ENCODE measurements around the gene CBR4. TPM values are rescaled to one million over a fixed set of nuclear protein-coding genes. Genes with fewer than 3 reads are reported as not detected.

CBR4 gene
- total RNA-seq, 1 experiment from 2014 or later, result 48.1 TPM

DNA sequence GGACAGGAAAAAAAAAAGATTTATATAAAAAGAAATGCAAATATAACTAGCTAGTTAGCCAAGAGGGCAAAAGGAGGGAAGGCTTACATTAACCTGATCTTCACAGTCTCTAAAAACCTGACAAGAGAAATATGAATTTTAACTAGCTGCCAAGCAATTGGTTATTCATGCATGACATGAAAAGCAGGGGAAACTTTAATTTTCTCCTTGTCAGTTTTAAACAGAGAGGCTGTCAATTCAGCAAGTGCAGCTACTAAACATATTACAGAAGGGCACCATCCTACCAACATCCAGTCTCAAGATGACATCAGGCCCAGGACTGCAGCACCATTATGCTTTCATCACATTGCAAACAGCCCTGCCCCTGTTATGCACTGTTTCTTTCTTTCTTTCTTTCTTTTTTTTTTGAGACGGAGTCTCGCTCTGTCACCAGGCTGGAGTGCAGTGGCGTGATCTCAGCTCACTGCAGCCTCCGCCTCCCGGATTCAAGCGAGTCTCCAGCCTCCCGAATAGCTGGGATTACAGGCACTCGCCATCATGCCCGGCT lies 38.9 kb upstream of the CBR4 start:
- ChIA-PET CTCF (interaction anchor here (0.6 kb wide), 1 partner anchor 162 kb away, joined by 6 read pairs; no protein-coding TSS in a partner anchor), POLR2A (interaction anchor here (0.6 to 0.8 kb wide), 2 partner anchors 39 to 465 kb away, joined by 4 to 5 read pairs; partner anchors contain the start of gene CBR4)
- H3K27ac Mint-ChIP-seq, result no peak overlapping the region
- peaks cover 20% of the 10 kb centered on the region for H3K4me1 Mint-ChIP-seq
- no peak for ATAC-seq
- H3K36me3 Mint-ChIP-seq, result no peaks in the 10 kb centered on the region
- 0 out of 2 replicates have a peak, but pooled peaks cover 2% of the 10 kb centered on the region for H3K27me3 Mint-ChIP-seq (ENCODE audit: low read depth)
- TF ChIP-seq, protein P1, sequence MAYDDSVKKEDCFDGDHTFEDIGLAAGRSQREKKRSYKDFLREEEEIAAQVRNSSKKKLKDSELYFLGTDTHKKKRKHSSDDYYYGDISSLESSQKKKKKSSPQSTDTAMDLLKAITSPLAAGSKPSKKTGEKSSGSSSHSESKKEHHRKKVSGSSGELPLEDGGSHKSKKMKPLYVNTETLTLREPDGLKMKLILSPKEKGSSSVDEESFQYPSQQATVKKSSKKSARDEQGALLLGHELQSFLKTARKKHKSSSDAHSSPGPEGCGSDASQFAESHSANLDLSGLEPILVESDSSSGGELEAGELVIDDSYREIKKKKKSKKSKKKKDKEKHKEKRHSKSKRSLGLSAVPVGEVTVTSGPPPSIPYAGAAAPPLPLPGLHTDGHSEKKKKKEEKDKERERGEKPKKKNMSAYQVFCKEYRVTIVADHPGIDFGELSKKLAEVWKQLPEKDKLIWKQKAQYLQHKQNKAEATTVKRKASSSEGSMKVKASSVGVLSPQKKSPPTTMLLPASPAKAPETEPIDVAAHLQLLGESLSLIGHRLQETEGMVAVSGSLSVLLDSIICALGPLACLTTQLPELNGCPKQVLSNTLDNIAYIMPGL (CRISPR knock-in tag; IDR thresholded peaks at IDR 0.05), result no peak
- TF ChIP-seq SP1 (CRISPR knock-in tag; conservative IDR thresholded peaks at IDR 0.05), result no peak
- TF ChIP-seq JAZF1 (CRISPR knock-in tag; IDR thresholded peaks at IDR 0.05), result no peak
- TF ChIP-seq GRHL2 (CRISPR knock-in tag; IDR thresholded peaks at IDR 0.05; ENCODE audit: insufficient replicate concordance, severe bottlenecking), result no peak
- TF ChIP-seq ZNF138 (CRISPR knock-in tag; conservative IDR thresholded peaks at IDR 0.05), result no peak
- no peak for TF ChIP-seq CREM (CRISPR knock-in tag; IDR thresholded peaks at IDR 0.05)
- no peak for TF ChIP-seq EMX1 (CRISPR knock-in tag; IDR thresholded peaks at IDR 0.05)
- TF ChIP-seq GTF2I (CRISPR knock-in tag; conservative IDR thresholded peaks at IDR 0.05), result no peak
- TF ChIP-seq, protein P2, sequence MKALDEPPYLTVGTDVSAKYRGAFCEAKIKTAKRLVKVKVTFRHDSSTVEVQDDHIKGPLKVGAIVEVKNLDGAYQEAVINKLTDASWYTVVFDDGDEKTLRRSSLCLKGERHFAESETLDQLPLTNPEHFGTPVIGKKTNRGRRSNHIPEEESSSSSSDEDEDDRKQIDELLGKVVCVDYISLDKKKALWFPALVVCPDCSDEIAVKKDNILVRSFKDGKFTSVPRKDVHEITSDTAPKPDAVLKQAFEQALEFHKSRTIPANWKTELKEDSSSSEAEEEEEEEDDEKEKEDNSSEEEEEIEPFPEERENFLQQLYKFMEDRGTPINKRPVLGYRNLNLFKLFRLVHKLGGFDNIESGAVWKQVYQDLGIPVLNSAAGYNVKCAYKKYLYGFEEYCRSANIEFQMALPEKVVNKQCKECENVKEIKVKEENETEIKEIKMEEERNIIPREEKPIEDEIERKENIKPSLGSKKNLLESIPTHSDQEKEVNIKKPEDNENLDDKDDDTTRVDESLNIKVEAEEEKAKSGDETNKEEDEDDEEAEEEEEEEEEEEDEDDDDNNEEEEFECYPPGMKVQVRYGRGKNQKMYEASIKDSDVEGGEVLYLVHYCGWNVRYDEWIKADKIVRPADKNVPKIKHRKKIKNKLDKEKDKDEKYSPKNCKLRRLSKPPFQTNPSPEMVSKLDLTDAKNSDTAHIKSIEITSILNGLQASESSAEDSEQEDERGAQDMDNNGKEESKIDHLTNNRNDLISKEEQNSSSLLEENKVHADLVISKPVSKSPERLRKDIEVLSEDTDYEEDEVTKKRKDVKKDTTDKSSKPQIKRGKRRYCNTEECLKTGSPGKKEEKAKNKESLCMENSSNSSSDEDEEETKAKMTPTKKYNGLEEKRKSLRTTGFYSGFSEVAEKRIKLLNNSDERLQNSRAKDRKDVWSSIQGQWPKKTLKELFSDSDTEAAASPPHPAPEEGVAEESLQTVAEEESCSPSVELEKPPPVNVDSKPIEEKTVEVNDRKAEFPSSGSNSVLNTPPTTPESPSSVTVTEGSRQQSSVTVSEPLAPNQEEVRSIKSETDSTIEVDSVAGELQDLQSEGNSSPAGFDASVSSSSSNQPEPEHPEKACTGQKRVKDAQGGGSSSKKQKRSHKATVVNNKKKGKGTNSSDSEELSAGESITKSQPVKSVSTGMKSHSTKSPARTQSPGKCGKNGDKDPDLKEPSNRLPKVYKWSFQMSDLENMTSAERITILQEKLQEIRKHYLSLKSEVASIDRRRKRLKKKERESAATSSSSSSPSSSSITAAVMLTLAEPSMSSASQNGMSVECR (CRISPR knock-in tag; IDR thresholded peaks at IDR 0.05; ENCODE audit: borderline replicate concordance), result no peak
- DNase-seq (ENCODE audit: low spot score), result no peak
- no peak overlapping the region for H3K4me3 Mint-ChIP-seq
- H3K9me3 Mint-ChIP-seq, result no peaks in the 10 kb centered on the region

DNA sequence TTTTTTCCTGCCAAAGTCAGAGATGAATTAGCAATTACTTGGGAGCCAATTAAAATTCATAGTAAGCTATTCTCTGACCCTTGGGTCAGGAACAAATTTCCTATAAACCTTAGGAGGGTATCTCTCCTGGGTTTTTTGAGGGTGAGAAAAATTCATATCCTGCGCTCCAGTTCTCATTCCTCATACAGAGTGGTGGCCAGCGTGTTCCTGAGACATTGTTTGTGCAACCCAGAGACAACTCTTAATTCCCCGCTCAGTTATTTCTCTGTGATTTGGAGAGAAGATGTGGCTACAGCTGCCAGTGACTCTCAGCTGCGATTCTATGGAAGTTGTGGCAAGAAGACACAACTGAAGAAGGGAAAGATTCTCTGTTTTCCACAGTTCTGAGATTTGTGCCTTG lies 37.9 kb upstream of the CBR4 start:
- no peaks in the 10 kb centered on the region for H3K9me3 Mint-ChIP-seq
- peaks cover 20% of the 10 kb centered on the region for H3K4me1 Mint-ChIP-seq
- no peak overlapping the region for H3K27ac Mint-ChIP-seq
- no peak overlapping the region for H3K4me3 Mint-ChIP-seq
- ATAC-seq, result no peak
- no peaks in the 10 kb centered on the region for H3K36me3 Mint-ChIP-seq
- CTCF ChIA-PET, result interaction anchor here (0.6 kb wide), 1 partner anchor 163 kb away, joined by 6 read pairs; no protein-coding TSS in a partner anchor
- POLR2A ChIA-PET, result interaction anchor here (0.7 kb wide), 1 partner anchor 67 kb away, joined by 3 read pairs; no protein-coding TSS in a partner anchor
- TF ChIP-seq, protein P3, sequence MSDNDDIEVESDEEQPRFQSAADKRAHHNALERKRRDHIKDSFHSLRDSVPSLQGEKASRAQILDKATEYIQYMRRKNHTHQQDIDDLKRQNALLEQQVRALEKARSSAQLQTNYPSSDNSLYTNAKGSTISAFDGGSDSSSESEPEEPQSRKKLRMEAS (CRISPR knock-in tag; IDR thresholded peaks at IDR 0.05), result no peak
- TF ChIP-seq, protein P4, sequence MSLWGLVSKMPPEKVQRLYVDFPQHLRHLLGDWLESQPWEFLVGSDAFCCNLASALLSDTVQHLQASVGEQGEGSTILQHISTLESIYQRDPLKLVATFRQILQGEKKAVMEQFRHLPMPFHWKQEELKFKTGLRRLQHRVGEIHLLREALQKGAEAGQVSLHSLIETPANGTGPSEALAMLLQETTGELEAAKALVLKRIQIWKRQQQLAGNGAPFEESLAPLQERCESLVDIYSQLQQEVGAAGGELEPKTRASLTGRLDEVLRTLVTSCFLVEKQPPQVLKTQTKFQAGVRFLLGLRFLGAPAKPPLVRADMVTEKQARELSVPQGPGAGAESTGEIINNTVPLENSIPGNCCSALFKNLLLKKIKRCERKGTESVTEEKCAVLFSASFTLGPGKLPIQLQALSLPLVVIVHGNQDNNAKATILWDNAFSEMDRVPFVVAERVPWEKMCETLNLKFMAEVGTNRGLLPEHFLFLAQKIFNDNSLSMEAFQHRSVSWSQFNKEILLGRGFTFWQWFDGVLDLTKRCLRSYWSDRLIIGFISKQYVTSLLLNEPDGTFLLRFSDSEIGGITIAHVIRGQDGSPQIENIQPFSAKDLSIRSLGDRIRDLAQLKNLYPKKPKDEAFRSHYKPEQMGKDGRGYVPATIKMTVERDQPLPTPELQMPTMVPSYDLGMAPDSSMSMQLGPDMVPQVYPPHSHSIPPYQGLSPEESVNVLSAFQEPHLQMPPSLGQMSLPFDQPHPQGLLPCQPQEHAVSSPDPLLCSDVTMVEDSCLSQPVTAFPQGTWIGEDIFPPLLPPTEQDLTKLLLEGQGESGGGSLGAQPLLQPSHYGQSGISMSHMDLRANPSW (CRISPR knock-in tag; conservative IDR thresholded peaks at IDR 0.05; ENCODE audit: low read depth), result no peak
- TF ChIP-seq, protein P2 (CRISPR knock-in tag; IDR thresholded peaks at IDR 0.05; ENCODE audit: borderline replicate concordance), result no peak
- DNase-seq (ENCODE audit: low spot score), result no peak
- no peaks in the 10 kb centered on the region for H3K27me3 Mint-ChIP-seq (ENCODE audit: low read depth)

Data from WTC11 (cell line).